Measurements from ENCODE around the gene SPTBN5.

Gene SPTBN5

GRCh38 chr15:41901431-41901830, 7.6 kb upstream of the SPTBN5 start:
- no peak for DNase-seq

- DNase-seq = no peak
These were observed 6.9 kb upstream of the SPTBN5 start for GRCh38 chr15:41900526-41901380.

- no peak for DNase-seq
These were observed 6.1 kb upstream of the SPTBN5 start for GRCh38 chr15:41899854-41900442.

GRCh38 chr15:41897363-41897799, 3.5 kb upstream of the SPTBN5 start:
- no peak for DNase-seq

GRCh38 chr15:41896566-41896965, 2.7 kb upstream of the SPTBN5 start:
- DNase-seq = no peak

- DNase-seq = no peak
These were observed 2.1 kb upstream of the SPTBN5 start for GRCh38 chr15:41895957-41896356.

GRCh38 chr15:41895491-41895890, 1.6 kb upstream of the SPTBN5 start:
- no peak for DNase-seq

- DNase-seq = peak; percentile 92
These were observed 1.1 kb upstream of the SPTBN5 start for GRCh38 chr15:41894791-41895463.

- DNase-seq = no peak
These were observed 468 bp upstream of the SPTBN5 start for GRCh38 chr15:41894251-41894790.

- peak; percentile 26 for DNase-seq
These were observed 1.0 kb downstream of the SPTBN5 start for GRCh38 chr15:41892621-41893421.

GRCh38 chr15:41891946-41892345, 1.9 kb downstream of the SPTBN5 start:
- no peak for DNase-seq

- no peak for DNase-seq
These were observed 2.6 kb downstream of the SPTBN5 start for GRCh38 chr15:41891226-41891625.

GRCh38 chr15:41890050-41890690, 3.7 kb downstream of the SPTBN5 start:
- no peak for DNase-seq

GRCh38 chr15:41888662-41889253, 5.1 kb downstream of the SPTBN5 start:
- no peak for DNase-seq

GRCh38 chr15:41887893-41888292, 6.0 kb downstream of the SPTBN5 start:
- no peak for DNase-seq

GRCh38 chr15:41887161-41887560, 6.7 kb downstream of the SPTBN5 start:
- no peak for DNase-seq

GRCh38 chr15:41886741-41887140, 7.1 kb downstream of the SPTBN5 start:
- no peak for DNase-seq

GRCh38 chr15:41885841-41886240, 8.0 kb downstream of the SPTBN5 start:
- no peak for DNase-seq

GRCh38 chr15:41885321-41885720, 8.5 kb downstream of the SPTBN5 start:
- DNase-seq = no peak

GRCh38 chr15:41884458-41884857, 9.4 kb downstream of the SPTBN5 start:
- DNase-seq = no peak

- no peak for DNase-seq
These were observed 10.4 kb downstream of the SPTBN5 start for GRCh38 chr15:41883484-41883825.

Measured in CD4-positive, alpha-beta T cell treated with Interleukin-12 subunit alpha and Interleukin-12 subunit beta, for 1 hour (primary cell).